CD4-positive, alpha-beta T cell treated with Interleukin-10 for 1 hour (primary cell): Measurements from ENCODE around the gene NUDT2.

Experiments used
- DNase-seq: peaks from one replicate; pipeline ENCODE4 v3.0.0-alpha.2; 2020

NUDT2 gene

DNA sequence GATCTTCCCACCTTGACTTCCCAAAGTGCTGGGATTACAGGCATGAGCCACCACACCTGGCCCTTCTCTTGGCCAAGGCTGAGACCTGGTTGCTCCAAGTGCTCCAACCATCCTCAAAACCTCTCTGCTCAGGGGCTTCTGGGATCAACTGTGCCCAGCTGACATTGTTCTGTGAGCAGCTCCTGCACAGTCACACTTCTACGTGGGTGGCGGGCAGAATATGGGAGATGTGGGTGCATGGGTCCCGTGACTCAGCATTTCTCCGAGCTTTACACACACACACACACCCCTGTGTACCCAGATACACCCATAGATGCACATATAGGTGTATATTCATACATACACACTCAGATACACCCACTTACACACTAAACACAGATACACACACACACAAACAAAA, 57.9 kb downstream of the NUDT2 start:
- no peak for DNase-seq

DNA sequence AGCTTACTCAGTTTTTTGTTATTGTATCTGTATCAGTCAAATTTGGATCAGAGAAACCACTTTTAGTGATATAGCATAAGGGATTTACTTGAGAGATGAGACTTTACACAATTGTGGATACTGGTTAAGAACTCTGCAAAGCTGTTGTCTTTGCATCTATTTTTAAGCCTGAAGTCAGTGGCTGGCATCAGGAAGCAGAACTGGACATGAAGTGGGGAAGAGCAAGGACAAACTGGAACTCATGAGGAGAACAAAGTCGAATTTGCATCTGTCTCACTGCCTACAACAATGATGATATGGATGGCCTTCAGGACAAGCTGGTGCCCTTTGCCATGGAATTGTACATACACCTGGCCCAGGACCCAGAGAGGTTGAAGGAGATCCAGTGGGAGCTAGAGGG, 63.1 kb downstream of the NUDT2 start:
- no peak for DNase-seq
